ENCODE data around the gene CACNA2D4. TPM values are rescaled to one million over a fixed set of nuclear protein-coding genes. Genes with fewer than 3 reads are reported as not detected.
A peak's percentile ranks its signal among the peaks of the same experiment; 100 is the strongest.

Gene CACNA2D4
- total RNA-seq, 2 donors from 2014 or later, result 13.7 to 23.0 TPM

DNA sequence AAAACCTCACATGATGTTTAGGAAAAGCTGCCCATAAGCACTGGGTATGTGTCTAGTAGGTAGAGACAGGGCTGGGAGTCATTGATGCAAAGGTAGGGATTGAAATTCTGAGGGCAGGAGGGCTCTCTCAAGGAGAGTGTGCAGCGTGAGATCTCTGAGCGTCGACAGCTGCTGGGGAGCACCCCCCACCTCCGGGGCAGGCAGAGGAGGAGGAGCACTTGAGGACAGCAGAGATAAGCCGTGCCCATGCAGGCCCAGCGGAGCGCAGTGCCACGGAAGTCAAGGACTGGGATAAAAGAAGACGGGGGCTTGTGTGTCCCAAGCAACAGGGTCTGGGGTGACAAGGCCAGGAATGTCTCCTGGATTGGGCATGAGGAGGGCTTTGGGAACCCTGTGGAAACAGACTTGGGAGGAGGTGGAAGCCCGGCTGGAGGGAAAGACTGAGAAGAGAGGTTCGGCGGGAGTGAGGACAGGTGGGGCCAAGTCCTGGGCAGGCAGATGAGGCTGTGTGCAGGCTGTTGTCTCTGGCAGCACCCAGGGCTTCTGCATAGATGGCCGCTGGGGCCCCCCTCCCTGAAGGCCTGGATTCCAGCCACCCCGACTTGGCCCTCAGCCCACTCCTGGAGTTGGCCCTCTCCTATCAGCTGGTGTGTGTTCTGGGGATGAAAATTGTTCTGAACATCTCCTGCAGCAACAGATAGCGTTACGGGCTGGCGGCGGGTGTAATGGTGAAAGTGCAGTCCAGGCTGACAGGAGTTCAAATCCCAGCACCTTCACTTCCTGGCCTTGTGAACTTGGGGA, 1.9 kb downstream of the CACNA2D4 start:
- Mint-ChIP-seq H3K4me3 (peak overlapping the region; percentile 61), H3K27ac (peak overlapping the region; percentile 77), H3K4me1 (peaks cover 16% of the 10 kb centered on the region), H3K36me3 (ENCODE audit: low read depth) (no peaks in the 10 kb centered on the region), H3K9me3 (no peaks in the 10 kb centered on the region), H3K27me3 (peaks cover 3% of the 10 kb centered on the region)
- ATAC-seq (replicated peaks), result no peak

DNA sequence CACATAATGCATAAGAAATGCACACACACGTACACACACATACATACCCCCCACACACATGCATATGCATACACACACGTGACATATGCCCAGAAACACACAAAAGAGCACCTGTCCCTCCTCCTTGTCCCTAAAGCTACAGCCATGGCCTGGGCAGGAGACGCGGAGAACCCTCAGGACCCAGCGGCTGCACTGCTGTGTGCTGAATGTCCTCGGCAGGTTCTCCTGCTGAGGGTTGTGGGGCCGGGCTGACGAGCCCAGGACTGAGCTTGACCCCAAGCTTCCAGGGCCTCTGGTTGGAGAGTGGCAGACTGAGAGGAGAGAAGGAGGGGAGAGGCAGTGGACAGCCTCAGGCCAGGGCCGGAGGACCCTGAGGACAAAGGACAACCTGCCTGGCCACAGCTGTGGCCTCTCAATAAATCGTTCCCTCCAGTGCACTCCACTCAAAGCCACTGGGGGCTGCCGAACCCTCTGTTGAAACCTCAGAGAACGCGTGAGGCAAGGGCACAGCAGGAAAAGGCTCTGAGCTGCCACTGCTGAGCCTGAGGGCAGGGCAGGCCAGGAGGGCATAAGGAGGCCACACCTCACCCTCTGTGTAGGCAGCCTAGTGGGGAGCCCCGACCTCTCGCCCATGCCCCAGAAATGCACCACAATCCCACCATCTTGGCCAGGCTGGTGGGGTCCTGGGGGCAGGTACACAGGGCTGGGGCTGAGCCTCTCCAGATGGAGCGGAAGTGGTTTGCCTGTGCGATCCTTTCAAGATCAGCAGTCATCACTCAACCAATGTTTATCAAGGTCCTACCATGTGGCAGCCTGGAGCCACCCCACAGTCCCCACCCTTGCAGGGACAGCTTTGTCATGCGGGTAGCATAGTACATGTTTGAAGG, 3.1 kb downstream of the CACNA2D4 start:
- Mint-ChIP-seq H3K27me3 (peaks cover 6% of the 10 kb centered on the region), H3K27ac (peak overlapping the region; percentile 77), H3K36me3 (ENCODE audit: low read depth) (no peaks in the 10 kb centered on the region), H3K9me3 (no peaks in the 10 kb centered on the region), H3K4me3 (peak overlapping the region; percentile 61), H3K4me1 (peaks cover 16% of the 10 kb centered on the region)
- ATAC-seq (replicated peaks), result peak; percentile 88

DNA sequence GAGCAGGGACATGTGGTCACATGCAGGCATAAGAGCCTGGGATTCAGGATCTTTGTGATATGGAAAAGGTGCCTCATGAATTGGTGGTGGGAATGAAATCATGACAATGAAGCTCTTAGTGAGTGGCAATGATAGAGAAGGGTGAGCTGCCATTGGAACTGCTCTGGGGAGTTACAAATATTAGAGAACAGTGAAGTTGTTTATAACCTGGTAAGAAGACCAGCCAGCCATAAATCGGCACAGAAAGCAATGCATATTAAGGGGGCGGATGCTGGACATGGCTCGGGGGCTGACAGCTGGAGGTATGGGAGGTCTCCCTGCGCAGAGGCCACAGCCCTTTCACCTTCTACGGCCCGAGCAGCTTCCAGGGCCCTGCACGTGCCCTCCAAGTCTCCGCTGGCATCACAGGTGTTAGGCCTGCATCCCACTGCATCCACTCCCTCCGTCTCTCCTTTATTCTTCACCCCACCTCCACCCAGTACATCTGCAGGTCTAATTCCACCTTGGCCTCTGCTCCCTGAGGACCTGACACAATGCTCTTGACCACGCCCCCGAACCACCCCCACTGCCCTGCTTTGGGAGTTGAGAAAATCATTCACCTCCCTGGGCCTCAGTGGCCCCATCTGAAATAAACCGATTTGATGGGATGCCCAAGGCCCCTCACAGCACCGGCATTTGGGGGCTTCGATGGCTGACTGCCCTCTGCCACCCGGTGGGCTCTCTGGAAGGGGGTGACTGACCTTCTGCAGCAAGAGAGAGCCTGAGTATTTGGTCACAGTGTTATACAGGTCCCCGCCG, 4.1 kb downstream of the CACNA2D4 start:
- Mint-ChIP-seq H3K4me1 (peaks cover 16% of the 10 kb centered on the region), H3K4me3 (no peak overlapping the region), H3K9me3 (no peaks in the 10 kb centered on the region), H3K36me3 (ENCODE audit: low read depth) (no peaks in the 10 kb centered on the region), H3K27ac (no peak overlapping the region), H3K27me3 (peaks cover 6% of the 10 kb centered on the region)
- no peak for ATAC-seq (replicated peaks)

DNA sequence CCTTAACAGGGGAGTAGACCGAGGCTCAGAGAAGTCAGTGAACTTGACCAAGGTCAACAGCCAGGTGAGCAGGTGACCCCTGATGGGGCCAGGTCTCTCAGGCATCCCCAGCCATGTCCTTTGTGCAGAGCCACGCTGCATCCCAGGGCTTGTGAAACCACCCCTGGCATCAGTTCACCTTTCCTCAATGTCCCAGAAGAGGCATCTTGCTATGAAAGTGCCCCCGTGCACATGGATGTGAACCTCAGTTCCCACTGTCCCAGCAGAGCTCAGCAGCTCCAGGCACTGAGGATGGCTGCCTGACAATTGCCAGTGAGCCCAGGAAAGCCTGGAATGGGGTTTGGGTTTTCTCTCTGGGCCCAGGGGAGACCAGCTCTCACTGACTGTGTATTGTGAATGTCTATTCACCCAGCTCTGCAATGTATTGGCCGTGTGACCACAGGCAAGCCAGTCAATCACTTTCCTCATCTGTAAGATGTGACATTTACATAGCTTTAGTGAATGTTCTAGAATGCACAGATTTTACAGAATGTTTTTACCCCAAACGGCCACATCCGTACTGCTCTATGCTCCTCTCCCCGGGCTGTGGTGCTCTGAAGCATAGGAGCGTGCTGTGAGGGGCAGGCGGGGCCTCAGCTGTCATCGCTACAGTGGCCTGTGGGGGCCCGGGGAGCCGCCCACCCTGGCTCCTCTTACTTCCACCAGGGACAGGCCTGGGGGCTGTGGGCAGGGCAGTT, 4.9 kb downstream of the CACNA2D4 start:
- peaks cover 6% of the 10 kb centered on the region for H3K27me3 Mint-ChIP-seq
- peaks cover 16% of the 10 kb centered on the region for H3K4me1 Mint-ChIP-seq
- no peak overlapping the region for H3K27ac Mint-ChIP-seq
- H3K9me3 Mint-ChIP-seq, result no peaks in the 10 kb centered on the region
- ATAC-seq (replicated peaks), result no peak
- H3K4me3 Mint-ChIP-seq, result no peak overlapping the region
- no peaks in the 10 kb centered on the region for H3K36me3 Mint-ChIP-seq (ENCODE audit: low read depth)

DNA sequence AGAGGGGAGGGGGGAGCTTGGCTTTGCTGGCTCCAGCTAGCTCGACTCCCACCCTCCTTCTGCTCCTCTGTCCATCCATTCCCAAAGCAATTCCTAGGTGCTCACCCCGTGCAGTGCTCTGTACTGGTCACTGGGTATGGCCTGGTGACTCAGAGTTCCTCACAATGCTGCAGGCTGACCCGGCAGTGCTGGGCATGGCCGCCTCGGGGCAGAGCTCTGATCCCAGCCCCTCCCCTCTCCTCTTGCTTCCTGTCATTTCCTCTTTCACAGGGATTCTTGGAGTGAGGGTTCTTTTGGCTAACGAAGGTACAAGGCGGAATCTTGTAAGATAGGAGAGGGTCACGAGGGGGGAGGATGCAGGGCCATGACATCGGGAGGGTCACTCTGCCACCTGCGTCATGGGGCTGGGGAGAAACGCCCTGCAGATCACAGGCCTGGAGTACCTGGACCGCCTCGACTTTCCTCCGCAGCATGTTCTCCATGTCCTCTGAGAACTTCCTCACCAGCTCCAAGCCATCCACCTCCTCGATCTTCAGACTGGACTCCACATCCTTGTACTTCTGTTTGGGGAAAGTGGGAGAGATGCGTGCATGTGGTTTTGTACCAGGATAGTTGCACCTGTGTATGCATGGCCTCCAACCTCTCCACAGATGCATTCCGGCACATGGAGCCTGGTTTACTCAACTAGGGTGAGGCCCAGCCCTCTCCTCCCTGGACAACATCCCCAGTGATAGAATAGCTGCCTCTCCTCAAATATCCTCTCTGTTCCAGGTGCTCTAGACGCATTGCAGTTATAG, 5.7 kb downstream of the CACNA2D4 start:
- Mint-ChIP-seq H3K27ac (no peak overlapping the region), H3K27me3 (peaks cover 6% of the 10 kb centered on the region), H3K9me3 (no peaks in the 10 kb centered on the region), H3K4me1 (peaks cover 16% of the 10 kb centered on the region), H3K4me3 (no peak overlapping the region), H3K36me3 (ENCODE audit: low read depth) (no peaks in the 10 kb centered on the region)
- ATAC-seq (replicated peaks), result no peak

DNA sequence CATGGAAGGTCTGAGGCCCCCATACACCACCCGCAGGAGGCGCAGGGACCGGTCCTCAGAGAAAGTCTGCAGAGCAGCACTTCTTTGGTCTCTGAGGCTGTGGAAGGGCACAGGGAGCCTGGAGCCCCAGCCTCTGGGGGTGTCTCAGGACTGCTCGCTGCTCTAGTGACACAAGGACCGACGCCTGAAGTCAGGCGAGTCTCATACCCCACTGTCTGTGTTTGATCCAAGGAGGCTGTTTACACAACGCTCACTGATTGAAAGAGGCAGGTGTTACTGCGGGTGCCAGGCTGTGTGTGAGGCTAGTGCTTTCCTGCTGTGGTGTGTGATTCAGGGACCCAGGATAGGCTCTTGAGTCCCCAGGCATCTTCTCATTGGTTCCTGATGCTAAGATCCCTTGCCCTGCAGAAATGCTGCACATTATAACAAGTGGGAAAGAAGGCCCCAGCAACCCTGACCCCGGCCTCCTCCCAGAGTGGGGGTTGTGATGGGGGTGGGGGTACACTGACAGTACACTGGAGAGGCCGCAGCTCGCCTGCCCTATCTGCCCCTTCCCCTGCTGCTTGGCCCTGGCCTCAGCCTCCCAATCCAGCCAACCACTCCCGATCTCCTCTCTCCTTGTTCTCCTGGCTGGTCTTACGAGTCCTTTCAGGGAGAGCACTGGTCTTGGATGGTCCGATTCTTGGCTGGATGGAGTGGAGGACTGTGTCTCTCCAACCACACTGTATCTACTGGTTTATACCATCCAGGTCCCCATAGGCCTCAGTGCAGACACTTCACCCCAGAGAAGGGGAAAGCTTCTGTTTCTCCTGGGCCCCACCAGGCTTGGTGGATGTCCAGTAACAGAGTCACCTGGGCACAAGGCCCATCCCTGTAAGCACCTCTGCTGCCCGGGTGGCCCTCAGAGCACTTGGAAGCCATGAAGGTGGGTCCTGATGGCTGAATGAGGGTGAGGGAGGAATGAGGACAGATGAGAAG, 6.6 kb downstream of the CACNA2D4 start:
- no peak for ATAC-seq (replicated peaks)

DNA sequence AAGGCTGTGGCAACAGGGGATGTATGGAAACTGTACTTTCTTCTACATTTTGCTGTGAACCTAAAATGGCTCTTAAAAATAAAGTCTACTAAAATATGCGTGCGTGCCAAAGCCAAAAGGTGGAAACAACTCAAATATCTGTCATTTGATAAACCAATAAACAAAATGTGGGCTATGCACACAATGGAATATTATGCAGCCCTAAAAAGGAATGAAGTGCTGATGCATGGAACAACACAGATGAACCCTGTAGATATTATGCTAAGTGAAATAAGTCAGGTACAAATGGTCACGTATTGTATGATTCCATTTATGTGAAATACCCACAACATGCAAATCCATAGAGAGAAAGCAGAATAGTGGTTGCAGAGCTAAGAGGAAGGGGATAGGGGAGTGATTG, 8.0 kb downstream of the CACNA2D4 start:
- Mint-ChIP-seq H3K27me3 (peaks cover 3% of the 10 kb centered on the region), H3K9me3 (peaks cover 5% of the 10 kb centered on the region), H3K4me3 (no peak overlapping the region), H3K27ac (no peak overlapping the region), H3K36me3 (ENCODE audit: low read depth) (no peaks in the 10 kb centered on the region), H3K4me1 (peaks cover 5% of the 10 kb centered on the region)
- no peak for ATAC-seq (replicated peaks)

More for the DNA sequence above, 6.6 kb downstream of the CACNA2D4 start:
- H3K9me3 Mint-ChIP-seq, result peaks cover under 1% of the 10 kb centered on the region
- H3K4me3 Mint-ChIP-seq, result no peak overlapping the region
- no peak overlapping the region for H3K27ac Mint-ChIP-seq
- H3K36me3 Mint-ChIP-seq (ENCODE audit: low read depth), result no peaks in the 10 kb centered on the region
- peaks cover 6% of the 10 kb centered on the region for H3K27me3 Mint-ChIP-seq
- H3K4me1 Mint-ChIP-seq, result peaks cover 16% of the 10 kb centered on the region

DNA sequence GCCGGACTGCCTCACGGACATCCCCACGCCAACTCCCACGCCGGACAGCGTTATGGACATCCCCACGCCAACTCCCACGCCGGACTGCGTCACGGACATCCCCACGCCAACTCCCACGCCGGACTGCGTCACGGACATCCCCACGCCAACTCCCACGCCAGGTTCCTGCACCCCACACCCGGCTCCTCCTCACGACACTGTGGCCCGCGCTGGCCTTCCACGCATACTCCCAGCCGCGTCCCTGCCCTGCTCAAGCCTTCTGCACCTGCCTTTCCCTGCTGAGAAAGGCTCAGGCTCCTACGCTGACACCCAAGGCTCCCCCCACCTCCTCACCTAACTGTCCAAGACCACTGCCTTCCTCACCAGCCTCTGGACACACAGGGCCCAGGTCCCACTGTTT, 9.7 kb downstream of the CACNA2D4 start:
- peaks cover 3% of the 10 kb centered on the region for H3K27me3 Mint-ChIP-seq
- ATAC-seq (replicated peaks), result no peak
- H3K4me3 Mint-ChIP-seq, result no peak overlapping the region
- H3K9me3 Mint-ChIP-seq, result peaks cover 5% of the 10 kb centered on the region
- no peaks in the 10 kb centered on the region for H3K4me1 Mint-ChIP-seq
- H3K36me3 Mint-ChIP-seq (ENCODE audit: low read depth), result no peaks in the 10 kb centered on the region
- no peak overlapping the region for H3K27ac Mint-ChIP-seq

DNA sequence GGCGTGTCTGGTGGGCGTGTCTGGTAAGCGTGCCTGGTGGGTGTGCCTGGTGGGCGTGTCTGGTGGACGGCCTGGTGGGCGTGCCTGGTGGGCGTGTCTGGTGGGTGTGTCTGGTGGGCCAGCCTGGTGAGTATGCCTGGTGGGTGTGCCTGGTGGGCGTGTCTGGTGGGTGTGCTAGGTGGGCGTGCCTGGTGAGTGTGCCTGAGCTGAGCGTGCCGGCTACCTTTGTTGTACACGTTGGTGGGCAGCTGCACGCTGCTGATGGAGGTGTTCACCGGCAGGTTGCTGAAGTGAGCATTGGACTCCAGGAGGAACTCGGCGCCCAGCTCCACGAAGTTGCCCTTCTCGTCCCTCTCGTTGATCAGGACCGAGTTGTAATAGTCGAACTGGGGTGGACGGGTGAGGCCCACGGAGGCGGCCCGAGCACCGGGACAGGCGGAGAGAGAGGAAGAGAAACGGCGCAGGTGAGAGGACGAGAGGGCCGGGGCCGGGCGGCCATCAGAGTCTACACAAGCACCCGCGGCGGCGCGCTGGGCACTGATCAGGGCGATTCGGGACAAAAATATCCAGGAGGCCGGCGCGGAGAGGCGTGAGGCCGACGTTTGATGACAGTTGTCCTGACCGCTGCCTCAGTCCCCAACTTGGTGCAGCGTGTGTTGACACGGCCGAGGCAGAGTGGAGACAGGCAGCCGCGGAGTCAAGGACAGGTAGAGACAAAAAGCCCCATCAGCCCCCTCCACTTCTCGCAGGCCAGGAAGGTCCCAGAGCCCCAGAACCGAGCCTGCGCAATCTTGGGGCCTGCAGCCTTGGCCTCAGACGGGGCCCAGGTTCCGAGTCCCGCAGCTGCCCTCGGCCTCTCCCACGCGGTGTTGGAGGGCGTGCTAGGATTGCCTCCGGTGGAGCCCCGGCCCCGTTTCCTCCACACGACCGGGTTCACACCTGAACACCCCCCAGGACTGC, 10.5 kb downstream of the CACNA2D4 start:
- peaks cover 3% of the 10 kb centered on the region for H3K27me3 Mint-ChIP-seq
- no peaks in the 10 kb centered on the region for H3K36me3 Mint-ChIP-seq (ENCODE audit: low read depth)
- H3K4me3 Mint-ChIP-seq, result peak overlapping the region; percentile 51
- no peak for ATAC-seq (replicated peaks)
- no peaks in the 10 kb centered on the region for H3K4me1 Mint-ChIP-seq
- no peak overlapping the region for H3K27ac Mint-ChIP-seq
- H3K9me3 Mint-ChIP-seq, result peaks cover 9% of the 10 kb centered on the region

DNA sequence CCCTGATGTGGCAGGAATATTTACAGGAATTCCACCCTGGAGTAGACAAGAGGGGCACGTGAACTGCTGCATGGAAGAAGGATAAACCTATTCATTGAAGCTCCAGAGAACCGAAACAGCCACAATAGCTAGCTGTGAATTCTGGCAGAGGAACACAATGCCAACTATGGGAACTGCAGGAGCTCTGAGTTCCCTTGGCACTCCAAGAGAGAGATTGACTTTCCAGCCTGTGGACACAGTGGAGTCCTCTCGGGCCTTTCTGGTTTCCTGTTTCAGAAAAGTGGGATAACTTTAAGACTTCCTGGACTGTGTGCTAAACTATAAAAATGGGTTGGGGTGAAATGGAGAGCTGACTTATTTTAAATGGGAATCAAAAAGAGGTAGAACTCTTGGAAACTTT, 11.9 kb downstream of the CACNA2D4 start:
- Mint-ChIP-seq H3K36me3 (ENCODE audit: low read depth) (no peaks in the 10 kb centered on the region), H3K4me3 (no peak overlapping the region), H3K4me1 (no peaks in the 10 kb centered on the region), H3K9me3 (peaks cover 14% of the 10 kb centered on the region), H3K27ac (no peak overlapping the region), H3K27me3 (peaks cover 5% of the 10 kb centered on the region)
- ATAC-seq (replicated peaks), result no peak

DNA sequence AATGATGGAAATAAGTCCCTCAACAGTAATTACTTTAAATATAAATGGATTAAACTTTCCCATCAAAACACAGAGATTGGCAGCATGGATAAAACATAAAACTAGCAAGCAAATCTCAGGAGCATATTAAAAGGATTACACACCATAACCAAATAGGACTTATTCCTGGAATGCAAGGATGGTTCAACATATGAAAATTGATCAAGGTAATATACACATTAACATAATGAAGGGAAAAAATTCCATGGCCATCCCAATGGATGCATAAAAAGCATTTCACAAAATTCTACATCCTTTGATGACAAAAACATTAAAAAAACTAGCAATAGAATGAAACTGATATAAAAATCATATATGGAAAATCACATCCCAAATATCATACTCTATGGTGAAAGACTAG, 13.6 kb downstream of the CACNA2D4 start:
- Mint-ChIP-seq H3K4me3 (no peak overlapping the region), H3K27ac (no peak overlapping the region), H3K36me3 (ENCODE audit: low read depth) (no peaks in the 10 kb centered on the region), H3K9me3 (peaks cover 14% of the 10 kb centered on the region), H3K4me1 (no peaks in the 10 kb centered on the region), H3K27me3 (peaks cover 3% of the 10 kb centered on the region)
- no peak for ATAC-seq (replicated peaks)

All from activated T-helper 17 cell treated with anti-CD3 and anti-CD28 coated beads, Interleukin-2, amount 50 U/mL, for 72 hours (primary cell).